IMR-90 (cell line): ENCODE data around the gene ANKRD33B.

ENCODE experiments used
- BHLHE40 ChIP-seq: fragments of 150-350 bp; IDR thresholded peaks from 2 replicates; pipeline ENCODE4 v1.6.1; 2016; ENCODE audit warnings: mild to moderate bottlenecking, low read depth, low read length
- CTCF ChIP-seq: conservative IDR thresholded peaks from 2 replicates; pipeline ENCODE4 v1.5.1; 2012; ENCODE audit warnings: mild to moderate bottlenecking, low read depth, low read length, improper control_type of control experiment
- NFE2L2 ChIP-seq: fragments of 150-350 bp; IDR thresholded peaks from 2 replicates; pipeline ENCODE4 v1.6.1; 2016; ENCODE audit warnings: low read depth, mild to moderate bottlenecking, low read length
- POLR2A ChIP-seq: IDR thresholded peaks from 2 replicates; pipeline ENCODE4 v1.6.1; 2012; ENCODE audit warnings: mild to moderate bottlenecking, low read depth, low read length

- TF ChIP-seq NFE2L2 (no peak), CTCF (no peak), POLR2A (no peak), BHLHE40 (no peak)
Observed at GRCh38 chr5:10545084-10545483, 18.8 kb upstream of the ANKRD33B start.
